ENCODE measurements around the gene ZNF485.
A peak's percentile ranks its signal among the peaks of the same experiment; 100 is the strongest.
"Not testable (repeated sequence)": the region's sequence is repeated elsewhere in the genome, so short reads cannot be mapped to it uniquely, and the experiment has no call there.

Gene ZNF485

GRCh38 chr10:43606323-43607198, at the start of gene ZNF485:
Gene ZNF485 (plus strand): TSS chr10:43606438. CDS start chr10:43607051, 613 bp downstream.
- DNase-seq (ENCODE audit: low read depth in 1 of 2, low spot score in 1 of 2): peak; percentile 22 to 60

- no peak for DNase-seq (ENCODE audit: low read depth in 1 of 2, low spot score in 1 of 2)
These were observed 49.0 kb upstream of the ZNF485 start for GRCh38 chr10:43557214-43557613.

DNA sequence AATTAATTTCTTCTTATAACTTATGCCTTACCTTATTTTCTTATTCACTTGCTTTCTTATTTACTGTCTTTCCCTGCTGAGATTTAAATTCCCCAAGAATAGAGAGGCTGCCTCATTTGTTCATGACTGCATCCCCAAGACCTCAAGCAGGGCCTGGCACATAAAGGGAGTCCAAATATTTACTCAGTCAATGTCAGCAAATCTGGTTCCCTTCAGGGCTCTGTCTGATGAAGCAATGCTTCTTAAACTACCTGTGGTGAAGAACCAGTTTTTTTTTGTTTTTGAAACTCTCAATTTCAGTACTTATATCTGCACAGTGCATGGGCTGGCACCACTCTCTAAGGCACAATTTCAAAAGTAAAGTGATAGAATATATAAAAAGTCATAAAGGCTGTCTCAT, 36.6 kb upstream of the ZNF485 start:
- no peak for DNase-seq (ENCODE audit: low read depth in 1 of 2, low spot score in 1 of 2)

DNA sequence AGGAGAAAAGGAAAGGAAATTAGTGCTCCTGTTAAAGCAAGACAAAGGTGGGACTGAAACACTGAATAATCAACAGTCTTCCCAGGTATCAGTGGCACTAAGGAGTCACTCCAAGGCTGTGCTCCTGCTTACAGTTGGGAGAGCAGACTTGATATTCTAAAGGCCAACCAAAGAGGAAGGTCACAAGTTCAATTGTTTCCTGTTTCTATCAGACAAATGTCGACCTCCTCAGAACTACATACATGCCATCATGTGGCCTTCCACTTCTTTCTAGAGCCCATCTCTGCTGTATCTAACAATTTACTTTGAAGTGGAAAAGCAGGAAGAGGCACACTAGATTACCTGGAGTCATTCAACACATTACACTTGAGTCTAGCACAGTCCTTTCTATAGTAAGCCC, 35.3 kb upstream of the ZNF485 start:
- no peak for DNase-seq (ENCODE audit: low read depth in 1 of 2, low spot score in 1 of 2)

DNA sequence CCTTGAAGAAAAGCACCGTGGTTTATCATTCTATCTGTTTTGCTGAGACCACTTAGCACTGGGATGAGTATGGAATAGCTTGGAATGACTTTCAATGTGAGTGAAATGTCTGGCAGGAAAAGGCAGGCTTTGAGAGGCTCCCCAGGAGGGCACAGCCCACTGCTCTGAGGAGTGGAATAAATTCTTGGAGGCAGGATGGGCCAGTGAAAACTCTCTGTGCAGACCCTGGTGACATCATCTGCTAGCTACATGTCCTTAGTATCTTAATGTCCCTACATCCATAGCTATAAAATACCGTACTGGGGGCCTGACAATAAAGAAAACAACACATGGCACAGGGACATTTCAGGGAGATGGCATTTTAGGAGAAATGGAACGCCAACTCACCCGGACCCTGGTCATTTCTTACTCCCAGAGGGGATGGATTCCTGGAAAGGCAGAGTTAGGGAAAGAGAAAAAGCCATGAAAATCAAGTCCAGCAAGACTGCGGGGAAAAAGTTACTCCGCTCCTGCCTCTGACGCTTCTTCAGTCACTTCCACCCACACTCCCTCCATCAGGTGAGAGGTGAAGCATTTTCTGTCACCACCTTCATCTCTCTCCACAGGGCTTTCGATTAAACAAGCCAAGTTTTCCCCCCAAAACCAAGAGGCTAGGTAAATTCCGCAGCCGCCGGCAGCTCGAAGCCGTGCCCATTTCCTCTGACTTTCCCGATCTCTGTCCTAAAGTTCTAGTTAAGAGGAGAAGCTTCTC, 32.8 kb upstream of the ZNF485 start:
- no peak for DNase-seq (ENCODE audit: low read depth in 1 of 2, low spot score in 1 of 2)

- peak; percentile 55 to 78 for DNase-seq (ENCODE audit: low read depth in 1 of 2, low spot score in 1 of 2)
These were observed 32.0 kb upstream of the ZNF485 start, which contains the start of gene ZNF239 for GRCh38 chr10:43574001-43574892. Gene ZNF239 (minus strand): TSS chr10:43574616. CDS start chr10:43558079, 16,537 bp downstream.

GRCh38 chr10:43574906-43575305, 31.3 kb upstream of the ZNF485 start:
- no peak for DNase-seq (ENCODE audit: low read depth in 1 of 2, low spot score in 1 of 2)

GRCh38 chr10:43576062-43576461, 30.2 kb upstream of the ZNF485 start:
- DNase-seq (ENCODE audit: low read depth in 1 of 2, low spot score in 1 of 2): no peak

GRCh38 chr10:43576580-43576979, 29.7 kb upstream of the ZNF485 start:
- no peak for DNase-seq (ENCODE audit: low read depth in 1 of 2, low spot score in 1 of 2)

- no peak for DNase-seq (ENCODE audit: low read depth in 1 of 2, low spot score in 1 of 2)
These were observed 22.2 kb upstream of the ZNF485 start for GRCh38 chr10:43584051-43584450.

DNA sequence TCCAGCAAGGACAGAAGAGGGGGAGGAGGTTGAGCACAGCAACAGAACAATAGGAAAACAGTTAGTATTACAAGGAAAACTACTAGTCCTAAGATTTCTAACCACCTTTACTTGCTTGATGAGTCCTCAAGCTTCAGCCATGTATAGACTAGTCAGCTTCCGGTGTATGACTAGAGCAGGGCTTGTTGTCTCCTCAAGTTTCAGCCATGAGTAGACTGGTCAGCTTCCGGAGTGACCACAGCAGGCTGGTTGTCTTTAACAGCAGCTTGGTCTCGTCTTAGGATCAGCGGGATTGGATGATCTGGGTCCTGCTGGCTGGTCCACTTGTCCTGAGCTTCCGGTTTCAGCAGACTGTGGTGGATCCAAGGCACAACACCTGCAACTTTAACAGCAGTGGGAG, 21.2 kb upstream of the ZNF485 start:
- no peak for DNase-seq (ENCODE audit: low read depth in 1 of 2, low spot score in 1 of 2)

GRCh38 chr10:43585981-43586729, 20.1 kb upstream of the ZNF485 start:
- no peak for DNase-seq (ENCODE audit: low read depth in 1 of 2, low spot score in 1 of 2)

DNA sequence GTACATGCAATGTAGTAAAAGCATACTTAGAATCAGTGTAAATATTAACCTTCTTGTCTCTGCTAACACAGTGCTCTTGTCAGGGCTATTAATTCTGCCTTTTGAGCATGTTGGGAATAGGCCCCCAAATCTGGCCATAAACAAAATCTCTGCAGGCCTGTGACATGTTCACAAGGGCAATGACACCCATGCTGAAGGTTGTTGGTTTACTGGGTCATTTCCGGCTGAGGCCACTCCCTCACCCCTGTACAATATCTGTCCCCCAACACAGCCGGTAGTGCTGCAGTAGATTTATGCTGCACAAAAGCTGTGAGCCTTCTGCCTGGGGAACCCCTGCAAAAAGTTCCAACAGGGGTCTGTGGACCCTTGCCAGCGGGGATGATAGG, 19.5 kb upstream of the ZNF485 start:
- not testable (repeated sequence) for DNase-seq (ENCODE audit: low read depth in 1 of 2, low spot score in 1 of 2)

DNA sequence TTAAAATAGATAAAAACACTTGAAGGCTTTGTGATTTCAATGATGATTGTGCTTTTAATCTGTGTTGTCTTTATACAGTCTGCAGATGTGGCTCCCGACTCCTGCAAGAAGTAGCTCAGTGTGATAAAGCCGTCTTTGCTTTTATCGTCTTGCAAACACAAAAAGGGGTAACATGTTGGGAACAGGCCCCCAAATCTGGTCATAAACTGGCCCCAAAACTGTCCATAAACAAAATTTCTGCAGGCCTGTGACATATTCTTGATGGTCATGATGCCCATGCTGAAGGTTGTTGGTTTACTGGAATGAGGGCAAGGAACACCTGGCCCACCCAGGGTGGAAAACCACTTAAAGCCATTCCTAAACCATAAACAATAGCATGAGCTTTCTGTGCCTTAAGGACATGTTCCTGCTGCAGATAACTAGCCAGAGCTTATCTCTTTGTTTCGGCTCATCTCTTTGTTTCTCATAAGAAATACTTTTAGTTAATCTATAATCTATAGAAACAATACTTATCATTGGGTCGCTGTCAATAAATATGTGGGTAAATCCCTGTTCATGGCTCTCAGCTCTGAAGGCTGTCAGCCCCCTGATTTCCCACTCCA, 14.8 kb upstream of the ZNF485 start:
- no peak for DNase-seq (ENCODE audit: low read depth in 1 of 2, low spot score in 1 of 2)

GRCh38 chr10:43594944-43595589, 11.2 kb upstream of the ZNF485 start:
- no peak for DNase-seq (ENCODE audit: low read depth in 1 of 2, low spot score in 1 of 2)

- no peak for DNase-seq (ENCODE audit: low read depth in 1 of 2, low spot score in 1 of 2)
These were observed 10.4 kb upstream of the ZNF485 start for GRCh38 chr10:43595739-43596298.

GRCh38 chr10:43596546-43596945, 9.7 kb upstream of the ZNF485 start:
- DNase-seq (ENCODE audit: low read depth in 1 of 2, low spot score in 1 of 2): no peak

DNA sequence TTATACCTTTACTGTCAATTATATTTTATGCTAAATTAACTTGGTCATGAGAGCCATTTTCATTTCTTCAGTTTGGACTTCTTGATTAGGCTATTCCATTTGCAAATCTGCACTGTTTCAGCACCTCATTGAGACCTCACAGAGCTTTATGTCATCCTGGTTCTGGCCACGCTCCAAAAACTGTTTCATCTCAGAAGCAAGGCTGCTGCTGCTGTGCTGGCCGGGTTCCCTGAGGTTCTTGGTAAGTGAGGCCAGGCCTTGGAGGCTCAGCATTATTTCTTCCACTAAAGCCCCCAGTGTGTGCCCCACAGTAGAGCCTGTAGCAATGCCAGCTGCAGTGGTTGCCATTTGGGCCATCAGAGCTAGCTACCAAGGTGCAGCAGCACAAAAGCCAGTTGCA, 7.8 kb upstream of the ZNF485 start:
- DNase-seq (ENCODE audit: low read depth in 1 of 2, low spot score in 1 of 2): no peak

GRCh38 chr10:43599333-43599732, 6.9 kb upstream of the ZNF485 start:
- no peak for DNase-seq (ENCODE audit: low read depth in 1 of 2, low spot score in 1 of 2)

Data from stimulated activated CD4-positive, alpha-beta T cell treated with anti-CD3 and anti-CD28 coated beads, Interleukin-15, amount 100 ng/mL, for 1 hour (primary cell).